Islet precursor cell (in vitro differentiated cells): Measurements from ENCODE around the gene SLC41A3.
A peak's percentile ranks its signal among the peaks of the same experiment; 100 is the strongest.
"Not testable (repeated sequence)": the region's sequence is repeated elsewhere in the genome, so short reads cannot be mapped to it uniquely, and the experiment has no call there.

Experiments
- DNase-seq: peaks from one replicate; pipeline ENCODE4 v3.0.0-alpha.2; 2018

Gene SLC41A3

DNA sequence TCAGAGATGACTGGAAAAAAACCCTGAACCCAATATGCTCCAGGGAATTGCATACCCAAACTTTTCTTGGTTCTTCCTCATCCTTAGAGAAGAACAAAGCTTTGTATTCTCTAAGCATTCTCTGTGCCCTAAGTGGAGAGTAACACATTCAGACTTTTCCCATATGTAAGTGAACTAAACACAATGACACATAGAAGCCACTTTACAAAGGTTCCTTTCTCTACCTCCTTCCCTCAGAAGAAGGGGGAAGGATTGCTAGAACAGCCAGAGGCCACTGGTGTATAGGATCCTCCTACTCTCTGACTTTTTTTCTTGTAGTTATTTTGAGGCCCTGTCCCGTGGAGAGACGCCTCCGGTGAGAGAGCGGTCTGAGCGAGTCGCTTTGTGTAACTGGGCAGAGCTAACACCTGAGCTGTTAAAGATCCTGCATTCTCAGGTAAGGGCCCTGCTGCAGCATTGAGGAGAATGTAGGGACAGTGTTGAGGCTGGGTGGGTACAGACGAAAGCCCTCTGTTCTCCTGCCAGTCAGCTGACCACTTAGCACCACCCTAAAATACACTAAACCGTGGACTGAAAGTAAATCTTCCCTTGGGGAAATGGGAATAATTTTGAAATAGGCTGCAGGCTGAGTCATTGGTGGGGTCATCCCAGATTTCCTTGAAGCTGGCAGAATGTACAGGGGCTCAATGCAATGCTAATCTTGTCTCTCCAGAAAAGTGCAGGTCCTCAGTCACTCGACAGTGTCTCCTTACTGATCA is 108.5 kb downstream of the SLC41A3 start:
- not testable (repeated sequence) for DNase-seq

DNA sequence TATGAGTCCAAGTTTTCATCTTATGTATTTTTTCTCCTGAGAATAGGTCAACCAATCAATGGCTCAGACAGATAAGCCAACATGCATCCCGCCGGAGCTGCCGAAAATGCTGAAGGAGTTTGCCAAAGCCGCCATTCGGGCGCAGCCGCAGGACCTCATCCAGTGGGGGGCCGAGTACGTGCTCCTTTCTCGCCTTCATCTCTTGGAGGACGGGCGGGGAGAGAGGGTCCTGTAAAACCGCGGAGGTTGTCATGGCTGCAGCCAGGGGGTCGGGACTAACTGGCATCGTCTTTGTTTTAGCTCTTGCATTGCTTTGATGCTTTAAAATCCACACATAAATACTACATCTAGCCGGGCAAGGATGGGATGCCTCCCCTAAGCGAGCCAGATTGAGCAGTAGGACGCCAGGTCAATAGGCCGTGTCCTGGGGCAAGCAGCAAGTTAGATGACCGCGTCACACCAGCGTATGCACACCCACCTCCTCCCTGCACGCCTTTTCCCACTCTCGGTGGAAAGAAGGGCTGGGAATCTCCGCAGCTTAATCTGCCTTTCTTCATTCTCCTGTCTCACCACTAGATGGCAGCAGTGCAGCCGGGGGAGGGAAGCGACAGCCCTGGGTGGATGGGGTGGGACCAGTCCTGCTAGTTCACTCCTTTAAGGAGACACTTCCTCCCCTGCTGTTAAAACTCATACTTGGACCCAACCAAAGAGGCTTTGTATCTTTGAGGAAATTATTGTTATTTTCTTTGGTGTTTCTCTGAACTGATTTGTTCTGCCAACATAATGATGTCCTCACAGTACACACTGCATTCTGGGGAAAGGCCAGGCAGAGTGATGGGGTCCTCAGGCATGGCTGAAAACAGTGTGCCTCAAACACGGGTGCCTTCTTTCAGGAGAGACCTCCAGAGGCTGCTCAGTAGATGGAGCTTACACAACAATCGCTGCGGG is 111.7 kb downstream of the SLC41A3 start:
- peak; percentile 74 for DNase-seq

DNA sequence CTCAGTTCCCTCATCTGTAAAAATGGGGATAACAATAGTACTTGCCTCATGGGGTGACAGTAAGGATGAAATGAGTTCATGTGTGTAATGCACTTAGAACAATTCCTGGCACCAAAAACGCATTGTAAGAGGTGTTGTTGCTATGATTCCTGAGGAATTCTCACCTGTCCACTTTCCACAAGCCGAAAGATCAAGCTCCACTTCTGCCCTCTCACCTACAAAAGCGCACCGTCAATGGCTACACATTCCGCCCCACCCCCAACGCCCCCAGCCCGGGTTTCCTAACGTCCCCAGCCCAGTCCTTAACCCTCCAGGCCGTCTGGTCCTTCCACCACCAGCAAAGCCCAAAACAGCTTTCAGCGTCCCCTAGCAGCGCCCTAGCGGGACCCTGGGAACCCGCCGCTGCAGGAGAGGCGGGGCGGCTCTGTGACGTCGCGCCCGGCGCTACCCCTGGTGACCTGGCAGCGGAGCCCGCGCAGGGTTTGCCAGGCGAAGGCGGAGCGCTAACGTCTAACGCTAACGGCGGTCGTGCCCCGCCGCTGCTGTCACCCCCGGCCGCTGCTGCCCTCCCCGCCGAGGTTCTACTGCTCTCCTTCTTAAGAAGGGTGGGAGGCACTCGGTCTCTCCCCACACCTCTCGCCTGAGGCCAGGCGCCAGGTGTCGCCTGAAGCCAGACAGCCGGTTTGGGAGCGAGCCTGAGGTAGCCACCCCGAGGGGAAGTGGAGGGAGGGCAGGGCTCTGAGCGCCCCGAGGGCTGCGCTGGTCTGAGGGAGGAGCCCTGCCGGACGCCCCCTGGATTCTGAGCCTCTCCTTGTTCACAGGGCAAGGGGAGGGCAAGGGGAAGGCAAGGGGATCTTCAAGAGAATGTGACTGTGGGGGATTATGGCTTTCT is 115.0 kb downstream of the SLC41A3 start, which contains the start of gene ROPN1B:
Gene ROPN1B, plus strand, starts transcription at position 478 of the 892 bp plus-strand sequence. CDS start 2,877 bp downstream, outside the sequence.
- not testable (repeated sequence) for DNase-seq

DNA sequence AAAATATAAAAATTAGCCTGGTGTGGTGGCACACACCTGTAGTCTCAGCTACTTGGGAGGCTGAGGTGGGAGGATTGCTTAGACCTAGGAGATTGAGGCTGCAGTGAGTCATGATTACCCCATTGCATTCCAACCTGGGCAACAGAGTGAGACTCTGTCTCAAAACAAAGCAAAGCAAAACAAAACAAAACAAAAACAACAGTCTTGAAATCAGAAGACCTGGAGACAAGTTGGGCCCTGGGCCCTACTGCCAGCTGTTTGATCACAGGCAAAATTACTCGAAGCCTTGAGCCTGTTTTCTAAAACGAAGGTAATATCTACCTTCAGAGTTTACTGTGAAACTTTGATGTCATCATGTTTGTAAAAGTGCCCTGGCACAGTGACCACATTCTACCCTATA is 115.8 kb downstream of the SLC41A3 start:
- DNase-seq = not testable (repeated sequence)

DNA sequence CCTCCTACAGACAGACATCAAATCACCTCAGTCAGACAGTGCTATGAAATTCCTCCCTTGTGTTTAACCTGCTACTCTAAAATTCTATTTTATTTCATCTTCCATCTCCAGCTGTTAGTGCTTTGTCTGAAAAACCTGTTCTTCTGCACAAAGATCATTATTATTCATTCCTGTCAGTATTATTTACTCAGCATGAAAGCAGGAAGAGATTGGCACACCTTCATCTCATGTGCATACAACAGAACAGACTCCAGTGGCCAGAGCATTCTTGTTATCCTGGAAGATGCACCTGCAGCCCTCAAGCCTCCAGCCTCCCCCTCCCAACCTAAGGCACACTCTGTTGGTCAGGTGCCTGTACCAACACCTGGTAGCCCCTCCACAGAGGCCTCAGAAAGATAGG is 116.8 kb downstream of the SLC41A3 start:
- DNase-seq = no peak

DNA sequence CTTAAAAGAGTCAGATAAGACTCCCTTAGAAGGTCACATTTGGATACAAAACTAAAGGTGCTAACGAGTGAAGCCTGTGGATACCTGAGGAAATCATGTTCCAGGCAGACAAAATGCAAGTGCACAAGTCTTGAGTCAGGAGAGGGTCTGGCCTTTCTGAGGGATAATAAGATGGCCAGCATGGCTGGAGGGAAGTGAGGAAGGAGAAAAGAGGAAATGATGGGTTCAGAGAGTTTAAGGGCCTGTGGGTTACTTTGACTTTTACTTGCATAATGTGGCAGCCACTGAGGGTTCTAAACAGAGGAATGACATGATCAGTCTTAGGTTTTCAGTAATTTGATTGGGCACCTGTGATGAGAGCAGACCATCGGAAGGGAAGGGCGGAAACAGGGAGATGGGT is 118.4 kb downstream of the SLC41A3 start:
- no peak for DNase-seq

DNA sequence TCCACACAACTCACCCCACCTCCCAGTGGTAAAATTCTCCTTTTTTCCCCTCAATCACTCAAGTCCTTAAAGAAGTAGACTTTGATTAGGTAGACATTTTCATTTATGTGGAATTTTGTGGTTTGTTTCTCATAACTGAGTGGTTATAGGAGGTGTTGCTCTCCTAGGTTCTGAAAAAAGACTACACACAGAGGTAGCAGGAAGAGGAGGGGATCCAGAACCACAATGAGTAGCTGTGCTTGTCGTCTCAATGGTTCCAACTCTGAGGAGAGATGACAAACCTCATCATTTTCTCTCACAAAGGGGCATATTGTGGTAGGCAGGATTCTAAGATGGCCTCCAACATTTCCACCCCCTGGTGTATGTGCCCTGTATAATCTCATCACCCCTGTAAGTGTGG is 120.1 kb downstream of the SLC41A3 start:
- not testable (repeated sequence) for DNase-seq

DNA sequence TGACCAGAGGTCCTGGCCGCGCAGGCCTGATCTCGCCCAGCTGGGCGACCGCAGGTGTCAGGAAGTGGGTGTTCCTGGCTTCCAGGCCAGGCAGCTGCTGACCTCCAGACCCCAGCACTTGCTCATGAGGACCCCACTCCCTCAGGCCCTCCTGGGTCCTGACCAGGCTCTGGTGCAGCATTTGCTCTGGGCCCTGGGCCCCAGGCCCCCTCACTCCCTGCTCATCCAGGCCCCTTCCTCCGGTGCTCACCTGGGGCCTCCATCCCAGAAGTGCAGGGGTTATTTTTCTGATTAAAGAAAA is 122.7 kb downstream of the SLC41A3 start:
- DNase-seq = no peak

DNA sequence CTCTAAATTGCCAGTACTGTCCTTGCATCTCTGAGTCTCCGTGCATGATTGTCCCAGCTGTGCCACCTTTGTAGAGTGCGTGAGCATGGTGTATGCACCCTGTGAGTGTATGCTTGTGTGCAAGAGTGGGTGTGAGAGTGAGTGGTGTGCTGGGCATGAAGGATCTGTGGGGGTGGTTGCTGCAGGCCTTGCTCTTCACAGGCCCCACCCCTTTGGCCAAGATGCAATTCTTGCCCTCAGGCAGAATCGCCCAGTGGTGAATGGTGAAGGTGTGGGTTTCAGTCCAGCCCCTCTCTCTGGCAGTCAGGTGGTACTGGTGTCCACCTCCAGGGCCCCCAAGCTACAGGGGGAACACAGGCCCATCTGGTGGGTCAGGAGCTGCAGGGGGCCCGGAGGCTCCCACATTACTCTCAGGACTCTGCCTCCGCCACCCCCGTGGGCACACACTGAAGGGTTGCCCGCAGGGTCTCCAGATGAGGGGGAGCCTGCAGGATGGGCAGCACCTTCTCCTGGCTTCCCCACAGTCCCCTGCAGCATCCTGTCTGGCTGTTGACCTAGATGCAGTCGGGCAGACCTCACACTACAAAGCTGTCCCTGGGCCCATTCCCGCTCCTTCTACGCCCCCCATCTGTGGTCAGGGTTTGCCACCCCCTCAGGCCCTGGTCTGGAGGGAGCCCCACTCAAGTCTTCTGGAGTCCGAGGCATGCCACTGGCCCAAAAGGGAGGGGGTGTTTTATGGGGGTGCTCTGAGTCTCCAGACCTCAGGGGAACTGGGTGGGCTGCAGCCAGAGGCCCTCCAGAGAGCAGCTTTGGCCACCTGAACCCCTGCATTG is 123.3 kb downstream of the SLC41A3 start:
- DNase-seq = no peak

DNA sequence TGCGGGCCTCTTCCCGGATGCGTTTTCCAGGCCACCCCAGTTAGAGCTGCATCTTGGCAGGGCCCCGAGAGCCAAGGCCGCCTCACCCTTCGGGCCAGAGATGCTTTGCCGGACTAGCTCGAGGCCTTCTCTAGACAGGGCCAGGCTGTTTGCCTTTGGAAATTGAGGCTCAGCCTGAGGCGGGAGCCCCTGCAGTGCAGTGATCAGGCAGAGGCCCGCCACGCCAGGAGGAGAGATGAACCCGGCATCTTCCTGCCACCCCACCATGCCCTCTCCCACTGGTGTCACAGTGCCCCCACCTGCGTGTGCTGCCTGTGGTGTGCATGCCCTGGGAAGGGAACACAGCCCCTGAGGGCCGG is 123.9 kb downstream of the SLC41A3 start:
- DNase-seq = no peak

DNA sequence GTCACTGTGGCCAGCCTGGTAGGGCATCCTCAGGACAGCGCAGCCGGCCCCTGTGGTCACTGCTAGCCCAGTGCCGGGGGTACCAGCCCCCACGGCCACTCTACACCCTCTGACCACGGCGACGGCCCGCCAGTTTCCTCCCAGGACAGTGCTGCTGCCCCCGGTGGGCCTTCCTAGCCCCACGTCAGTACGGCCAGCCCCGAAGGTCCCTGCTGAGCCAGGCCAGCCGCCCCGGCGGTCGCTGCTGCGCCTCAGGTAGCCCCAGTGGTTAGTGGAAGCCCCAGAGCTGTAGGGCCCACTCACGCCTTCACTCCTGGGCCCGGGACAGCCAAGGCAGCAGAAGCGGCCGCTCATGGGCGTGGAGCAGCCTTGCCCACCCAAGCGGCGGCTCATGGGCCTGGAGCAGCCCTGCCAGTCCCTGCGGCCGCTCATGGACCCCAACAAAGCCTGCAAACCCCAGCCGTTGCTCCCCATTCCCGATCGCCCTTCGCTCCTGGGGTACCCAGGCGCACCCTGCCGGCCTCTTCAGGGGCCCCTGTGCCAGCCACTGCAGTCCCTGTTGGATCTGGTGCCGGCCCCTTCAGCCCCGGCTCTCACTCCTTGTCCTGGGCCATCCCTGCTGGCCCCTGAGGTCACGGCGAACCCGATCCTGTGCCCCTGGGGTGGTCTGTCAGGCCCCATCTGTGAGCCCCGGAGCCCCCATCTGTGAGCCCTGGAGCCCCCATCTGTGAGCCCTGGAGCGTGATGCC is 124.4 kb downstream of the SLC41A3 start:
- DNase-seq = no peak

DNA sequence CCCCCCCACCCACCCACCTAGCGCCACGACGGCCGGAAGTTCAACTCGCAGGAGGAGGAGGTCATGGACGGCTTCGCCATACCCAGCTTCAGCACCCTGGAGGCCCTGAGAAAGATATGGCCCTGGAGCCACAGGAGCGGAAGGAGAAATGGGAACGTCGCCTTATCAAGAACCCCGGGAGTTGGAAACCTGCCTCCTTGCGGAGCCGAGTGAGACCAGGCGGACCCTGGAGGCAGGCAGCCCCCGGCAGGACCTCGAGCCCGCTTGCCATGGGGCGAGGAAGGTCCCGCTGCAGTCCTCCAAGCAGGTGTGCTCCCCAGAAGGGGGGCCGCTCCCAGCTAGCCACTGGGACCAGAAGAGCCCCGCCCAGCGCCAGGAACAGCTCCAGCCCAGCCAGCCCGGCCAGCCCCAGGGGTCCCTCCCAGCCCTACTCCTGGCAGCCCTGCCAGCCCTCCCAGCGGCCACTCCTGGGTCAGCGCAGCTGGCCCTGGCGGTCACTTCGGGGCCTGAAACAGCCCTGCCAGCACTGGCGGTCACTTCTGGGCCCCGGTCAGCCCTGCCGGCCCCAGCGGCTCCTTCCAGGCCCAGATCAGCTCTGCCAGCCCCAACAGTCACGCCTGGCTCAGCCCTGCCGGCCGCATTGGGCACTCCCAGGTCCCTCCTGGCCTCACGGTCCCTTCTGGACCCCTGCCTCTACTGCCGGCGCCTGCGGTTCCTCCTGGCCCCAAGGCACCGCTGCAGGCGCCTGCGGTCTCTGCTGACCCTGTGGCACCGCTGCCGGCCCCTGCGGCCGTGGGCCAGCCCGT is 125.2 kb downstream of the SLC41A3 start:
- DNase-seq = no peak

DNA sequence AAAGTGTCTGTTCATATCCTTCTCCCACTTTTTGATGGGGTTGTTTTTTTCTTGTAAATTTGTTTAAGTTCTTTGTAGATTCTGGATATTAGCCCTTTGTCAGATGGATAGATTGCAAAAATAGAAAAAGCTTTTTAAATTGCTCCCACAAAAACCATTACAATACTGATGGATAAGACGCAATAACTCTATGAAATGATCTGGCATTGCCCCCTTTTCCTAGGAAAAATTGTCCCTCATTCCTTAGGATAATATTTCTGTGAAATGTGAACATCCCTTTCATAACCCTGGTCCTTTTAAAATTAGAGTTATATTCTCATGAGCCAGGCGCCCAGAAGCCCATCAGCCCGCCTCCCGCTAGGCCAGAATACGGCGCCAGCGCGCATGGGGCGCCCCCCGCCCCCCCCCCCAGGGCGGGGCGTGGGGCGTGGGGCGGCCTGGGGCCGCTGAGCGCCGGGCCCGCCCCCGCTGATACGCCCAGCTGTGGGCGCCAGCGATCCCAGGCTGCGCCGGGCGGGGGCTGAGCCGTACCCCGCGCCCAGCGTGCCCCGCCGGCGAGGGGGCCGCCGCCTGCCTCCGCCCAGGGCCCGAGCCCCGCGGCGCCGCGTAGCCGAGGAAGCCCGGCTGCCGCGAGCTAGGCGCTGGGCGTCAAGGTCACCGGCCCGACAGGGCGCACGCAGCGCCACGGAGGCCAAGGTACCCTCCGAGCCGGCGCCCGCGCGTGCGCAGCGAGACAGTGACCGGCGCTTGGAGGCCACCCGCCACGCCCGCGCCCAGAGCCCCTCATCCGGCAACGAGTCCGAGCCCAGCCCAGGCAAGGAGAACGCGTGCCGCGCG is 126.0 kb downstream of the SLC41A3 start:
- DNase-seq = no peak

DNA sequence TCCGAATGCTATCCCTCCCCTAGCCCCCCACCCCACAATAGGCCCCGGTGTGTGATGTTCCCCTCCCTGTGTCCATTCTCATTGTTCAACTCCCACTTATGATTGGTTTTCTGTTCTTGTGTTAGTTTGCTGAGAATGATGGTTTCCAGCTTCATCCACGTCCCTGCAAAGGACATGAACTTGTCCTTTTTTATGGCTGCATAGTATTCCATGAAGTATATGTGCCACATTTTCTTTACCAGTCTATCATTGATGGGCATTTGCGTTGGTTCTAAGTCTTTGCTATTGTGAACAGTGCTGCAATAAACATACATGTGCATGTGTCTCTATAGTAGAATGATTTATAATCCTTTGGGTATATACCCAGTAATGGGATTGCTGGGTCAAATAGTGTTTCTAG is 126.9 kb downstream of the SLC41A3 start:
- DNase-seq = not testable (repeated sequence)
